Activated T-cell treated with anti-CD3 and anti-CD28 coated beads, Interleukin-2, amount 50 U/mL, for 1 hour (primary cell): ENCODE data around the gene SSC4D.
"Not testable (repeated sequence)": the region's sequence is repeated elsewhere in the genome, so short reads cannot be mapped to it uniquely, and the experiment has no call there.

ENCODE experiments used
- DNase-seq: peaks from one replicate; pipeline ENCODE4 v3.0.0-alpha.2; 2020

Gene SSC4D

DNA sequence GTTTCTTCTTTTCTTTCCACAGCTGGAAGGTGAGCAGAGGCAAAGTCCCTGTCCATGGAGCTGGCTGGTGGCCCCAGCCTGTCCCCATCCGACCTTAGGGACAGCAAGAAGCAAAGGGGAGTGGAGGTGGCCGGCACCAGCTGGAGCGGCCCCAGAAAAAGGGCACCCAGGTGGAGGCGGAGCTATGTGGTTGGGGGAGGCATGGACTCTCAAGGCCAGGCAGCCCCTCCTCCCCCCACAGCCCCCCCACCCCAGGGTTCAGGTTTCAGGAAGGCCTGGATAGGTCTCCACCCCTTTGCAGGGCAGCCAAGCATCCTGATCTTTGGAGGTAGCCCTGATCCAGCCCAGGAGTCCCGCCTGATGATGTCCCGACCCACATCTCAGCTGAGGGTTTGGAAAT, at the start of gene SSC4D:
SSC4D (minus strand) TSS at position 161 of the 400 bp plus-strand sequence. CDS start 5,258 bp downstream, outside the sequence.
- no peak for DNase-seq

DNA sequence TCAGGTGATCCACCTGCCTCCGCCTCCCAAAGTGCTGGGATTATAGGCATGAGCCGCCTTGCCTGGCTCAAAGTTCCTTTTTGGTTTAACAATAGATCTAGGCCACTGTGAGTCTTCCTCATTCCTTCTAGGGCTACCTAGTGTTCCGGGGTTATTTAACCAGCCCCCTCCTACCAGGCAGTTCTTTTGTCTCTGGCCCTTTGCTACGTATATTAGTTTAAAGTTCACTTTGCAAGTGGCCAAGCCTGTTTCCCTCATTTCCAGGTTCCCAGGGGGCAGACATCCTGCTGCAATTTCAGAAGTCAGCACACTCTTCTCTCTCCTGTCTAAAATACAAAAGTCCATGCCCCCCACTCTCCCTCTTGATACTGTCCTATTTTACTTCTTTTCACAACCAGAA, 49.0 kb upstream of the SSC4D start:
- DNase-seq: not testable (repeated sequence)

DNA sequence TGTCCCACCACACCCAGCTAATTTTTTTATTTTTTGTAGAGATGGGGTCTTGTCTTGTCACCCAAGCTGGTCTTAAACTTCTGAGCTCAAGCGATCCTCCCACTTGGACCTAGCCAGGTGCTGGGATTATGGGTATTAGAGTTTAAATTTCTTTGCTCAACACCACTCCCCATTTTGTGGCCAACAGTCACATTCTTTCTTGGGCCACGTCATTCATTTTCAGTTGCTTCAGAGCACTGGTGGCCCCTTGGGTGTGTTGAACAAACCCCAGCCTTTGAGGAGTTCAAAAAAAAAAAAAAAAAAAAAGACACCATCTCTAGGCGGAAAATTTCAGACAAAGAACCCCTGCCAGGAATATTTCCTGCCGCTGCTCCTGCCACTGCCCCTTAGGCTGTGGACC, 47.5 kb upstream of the SSC4D start:
- not testable (repeated sequence) for DNase-seq

DNA sequence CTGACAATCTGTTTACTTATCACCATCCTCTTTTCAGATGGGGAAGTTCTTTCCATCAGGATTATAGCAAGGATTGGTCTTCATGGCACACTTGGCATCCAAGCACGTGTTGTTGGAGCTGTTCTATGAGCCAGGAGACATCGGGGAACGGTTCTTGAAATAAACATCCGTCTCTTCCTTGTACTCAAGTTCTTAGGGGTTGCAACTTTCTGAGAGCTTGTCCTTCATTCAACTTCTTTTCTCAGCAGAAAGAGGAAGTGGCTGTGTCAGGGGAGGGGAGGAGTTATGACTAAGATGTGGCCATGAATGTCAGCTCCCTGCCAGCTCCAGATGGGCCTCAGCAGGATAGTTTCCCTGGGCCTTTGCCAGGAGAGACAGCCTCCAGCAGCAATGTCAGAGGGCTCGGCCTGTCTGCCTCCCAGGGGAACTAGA, 36.1 kb upstream of the SSC4D start:
- not testable (repeated sequence) for DNase-seq

DNA sequence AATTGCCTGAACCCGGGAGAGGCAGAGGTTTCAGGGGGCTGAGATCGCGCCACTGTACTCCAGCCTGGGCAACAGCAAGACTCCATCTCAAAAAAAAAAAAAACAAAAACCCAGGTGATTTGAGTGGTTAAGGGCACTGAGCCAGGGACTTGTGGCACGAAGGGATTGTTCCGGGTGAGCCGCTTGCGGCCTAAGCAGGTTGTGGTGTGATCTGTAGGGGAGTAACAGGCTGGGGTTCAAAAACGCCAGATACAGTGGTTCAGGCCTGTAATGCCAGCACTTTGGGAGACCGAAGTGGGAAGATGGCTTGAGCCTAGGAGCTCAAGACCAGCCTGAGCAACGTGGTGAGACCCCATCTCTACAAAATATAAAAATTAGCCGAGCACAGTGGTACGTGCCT, 34.3 kb upstream of the SSC4D start:
- DNase-seq: peak; percentile 29

DNA sequence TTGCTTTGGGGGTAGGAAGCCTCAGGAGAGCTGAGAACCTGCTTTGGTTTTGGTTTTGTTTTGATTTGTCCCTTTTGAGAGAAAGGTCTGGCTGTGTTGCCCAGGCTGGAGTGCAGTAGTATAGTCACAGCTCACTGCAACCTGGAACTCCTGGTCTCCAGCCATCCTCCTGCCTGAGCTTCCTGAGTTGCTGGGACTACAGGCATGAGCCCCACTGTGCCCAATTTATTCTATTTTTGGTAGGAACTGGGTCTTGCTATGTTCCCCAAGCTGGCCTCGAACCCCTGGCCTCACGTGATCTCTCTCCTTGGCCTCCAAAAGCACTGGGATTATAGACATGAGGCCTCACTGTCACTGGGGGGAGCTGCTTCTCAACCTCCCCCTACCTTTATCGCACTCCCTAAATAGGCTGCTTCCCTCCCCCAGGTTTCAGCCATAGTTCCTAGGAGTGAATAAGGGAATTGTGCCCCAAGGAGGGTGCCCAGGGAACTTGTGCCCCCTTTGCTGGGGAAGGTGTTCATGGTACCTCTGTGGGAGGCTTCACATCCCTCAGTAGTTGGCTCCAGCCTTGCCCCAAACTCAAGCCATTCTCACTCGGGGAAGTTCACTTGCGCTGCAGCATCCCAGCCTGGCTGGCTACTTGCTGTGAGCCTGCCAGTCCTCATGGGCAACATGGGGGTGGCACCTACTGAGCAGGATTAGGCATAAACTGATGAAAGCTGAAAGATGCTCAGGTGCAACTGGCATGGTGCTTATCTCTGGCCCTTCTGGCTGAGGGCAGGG, 33.4 kb upstream of the SSC4D start:
- not testable (repeated sequence) for DNase-seq

DNA sequence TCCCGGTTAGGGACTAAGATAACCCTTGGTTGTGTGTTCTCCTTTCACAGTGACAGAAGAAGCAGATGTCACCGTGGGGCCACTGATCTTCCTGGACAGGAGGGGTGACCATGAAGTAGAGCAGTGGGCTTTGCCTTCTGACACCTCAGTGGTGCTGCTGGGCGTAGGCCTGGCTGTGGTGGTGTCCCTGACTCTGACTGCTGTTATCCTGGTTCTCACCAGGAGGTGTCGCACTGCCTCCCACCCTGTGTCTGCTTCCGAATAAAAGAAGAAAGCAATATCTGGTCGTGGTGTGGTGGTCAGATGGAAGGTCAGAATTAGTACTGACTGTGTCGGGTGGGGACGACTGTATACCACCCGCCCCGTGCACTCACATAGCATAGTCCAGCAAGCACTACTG, 32.3 kb upstream of the SSC4D start:
- DNase-seq: not testable (repeated sequence)

DNA sequence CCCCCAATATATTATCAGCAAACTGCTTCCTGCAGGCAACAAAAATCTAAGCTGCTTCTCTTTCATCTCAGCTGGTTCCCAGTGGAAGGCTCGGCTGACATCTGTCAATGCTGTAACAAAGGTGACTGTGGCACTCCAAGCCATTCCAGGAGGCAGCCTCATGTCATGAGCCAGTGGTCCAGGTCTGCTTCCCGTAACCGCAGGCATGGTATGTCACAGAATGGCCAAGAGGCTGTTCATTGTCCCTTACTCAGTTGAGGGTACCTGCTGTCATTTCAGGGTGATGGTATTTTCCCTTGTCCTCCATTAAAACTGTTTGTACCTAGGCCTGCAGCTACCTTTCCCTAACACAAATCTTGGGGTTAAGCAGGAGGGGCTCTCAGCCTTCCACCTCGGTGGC, 30.9 kb upstream of the SSC4D start:
- not testable (repeated sequence) for DNase-seq

DNA sequence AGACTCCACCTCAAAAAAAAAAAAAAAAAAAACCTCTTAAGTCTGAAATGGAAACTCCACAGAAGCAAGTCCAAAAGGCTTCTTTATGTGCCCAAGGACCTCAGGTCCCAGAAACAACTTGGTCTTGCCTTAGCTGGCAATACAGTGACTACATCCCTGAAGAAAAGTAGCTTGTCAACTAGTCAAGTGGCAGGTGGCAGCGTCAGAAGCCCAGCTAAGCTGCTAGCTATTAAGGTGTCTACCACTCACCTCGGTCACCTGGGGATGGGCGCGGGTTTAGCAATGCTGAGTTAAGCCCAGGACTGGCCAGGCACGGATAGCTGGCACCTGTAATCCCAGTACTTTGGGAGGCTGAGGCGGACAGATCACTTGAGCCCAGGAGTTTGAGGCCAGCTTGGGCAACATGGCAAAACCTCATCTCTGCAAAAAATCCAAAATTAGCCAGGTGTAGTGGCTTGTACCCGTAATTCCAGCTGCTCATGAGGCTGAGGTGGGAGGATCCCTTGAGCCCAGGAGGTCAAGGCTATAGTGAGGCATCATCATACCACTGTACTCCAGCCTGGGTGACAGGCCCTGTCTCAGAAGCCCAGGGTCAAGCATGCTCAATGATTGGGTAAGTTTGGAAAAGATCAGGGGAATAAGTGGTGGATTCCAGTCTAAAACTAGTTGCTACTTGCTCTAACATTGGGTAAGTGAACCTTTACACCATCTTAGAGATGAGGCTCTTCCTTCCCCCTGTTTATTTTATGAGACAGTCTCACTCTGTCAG, 29.8 kb upstream of the SSC4D start:
- not testable (repeated sequence) for DNase-seq

DNA sequence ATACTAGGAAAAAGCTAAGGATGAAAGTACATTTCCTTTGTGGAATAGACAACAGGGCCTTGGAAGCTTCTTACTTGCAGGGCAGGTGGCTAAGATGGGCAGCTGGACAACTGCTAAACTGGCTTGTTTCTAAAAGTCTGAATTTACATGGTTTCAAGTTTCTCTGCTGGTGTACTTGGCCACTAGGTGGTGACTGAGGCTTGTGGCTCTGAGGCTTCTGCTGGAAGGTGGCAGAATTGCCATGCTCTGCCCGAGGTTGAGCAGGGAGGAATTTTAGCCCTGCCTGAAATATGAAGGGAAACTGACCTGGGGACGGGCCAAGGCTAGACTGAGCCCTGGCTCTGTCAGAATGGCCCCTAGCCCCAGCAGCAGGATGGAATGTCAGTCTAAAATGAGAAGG, 28.4 kb upstream of the SSC4D start:
- DNase-seq: peak; percentile 49

DNA sequence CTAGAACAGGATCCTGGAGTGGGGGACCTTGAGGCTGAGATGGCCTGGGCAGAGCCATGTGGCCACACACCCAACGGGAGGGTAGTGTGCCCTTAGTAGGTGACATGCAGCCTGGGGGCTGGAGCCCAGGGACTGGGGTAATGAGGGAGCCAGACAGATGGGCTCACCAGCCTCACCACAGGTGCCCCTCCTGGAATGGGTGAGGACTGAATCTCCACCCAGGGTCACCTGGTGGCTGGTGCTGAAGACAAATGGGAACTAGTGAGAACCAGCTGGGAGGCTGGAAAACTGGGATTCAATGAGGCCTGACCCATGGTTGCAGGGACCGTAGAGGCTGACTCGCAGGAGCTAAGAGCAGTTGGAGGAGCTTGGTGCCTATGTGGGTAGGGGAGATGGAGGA, 21.3 kb upstream of the SSC4D start:
- DNase-seq: no peak

DNA sequence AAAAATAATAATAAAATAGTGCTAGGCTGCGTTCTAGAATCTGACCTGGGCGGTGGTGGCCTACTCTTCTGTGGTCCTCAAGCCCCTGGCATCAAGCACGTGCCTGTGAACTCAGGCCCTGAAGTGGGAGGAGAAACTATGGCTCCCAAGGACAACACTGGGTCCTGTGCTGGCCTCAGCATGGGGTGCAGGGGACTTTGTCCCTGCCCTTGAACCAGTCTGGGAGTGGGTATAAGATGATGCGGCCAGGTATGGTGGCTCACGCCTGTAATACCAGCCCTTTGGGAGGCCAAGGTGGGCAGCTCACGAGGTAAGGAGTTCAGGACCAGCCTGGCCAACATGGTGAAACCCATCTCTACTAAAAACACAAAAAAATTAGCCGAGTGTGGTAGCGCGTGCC, 20.7 kb upstream of the SSC4D start:
- no peak for DNase-seq

DNA sequence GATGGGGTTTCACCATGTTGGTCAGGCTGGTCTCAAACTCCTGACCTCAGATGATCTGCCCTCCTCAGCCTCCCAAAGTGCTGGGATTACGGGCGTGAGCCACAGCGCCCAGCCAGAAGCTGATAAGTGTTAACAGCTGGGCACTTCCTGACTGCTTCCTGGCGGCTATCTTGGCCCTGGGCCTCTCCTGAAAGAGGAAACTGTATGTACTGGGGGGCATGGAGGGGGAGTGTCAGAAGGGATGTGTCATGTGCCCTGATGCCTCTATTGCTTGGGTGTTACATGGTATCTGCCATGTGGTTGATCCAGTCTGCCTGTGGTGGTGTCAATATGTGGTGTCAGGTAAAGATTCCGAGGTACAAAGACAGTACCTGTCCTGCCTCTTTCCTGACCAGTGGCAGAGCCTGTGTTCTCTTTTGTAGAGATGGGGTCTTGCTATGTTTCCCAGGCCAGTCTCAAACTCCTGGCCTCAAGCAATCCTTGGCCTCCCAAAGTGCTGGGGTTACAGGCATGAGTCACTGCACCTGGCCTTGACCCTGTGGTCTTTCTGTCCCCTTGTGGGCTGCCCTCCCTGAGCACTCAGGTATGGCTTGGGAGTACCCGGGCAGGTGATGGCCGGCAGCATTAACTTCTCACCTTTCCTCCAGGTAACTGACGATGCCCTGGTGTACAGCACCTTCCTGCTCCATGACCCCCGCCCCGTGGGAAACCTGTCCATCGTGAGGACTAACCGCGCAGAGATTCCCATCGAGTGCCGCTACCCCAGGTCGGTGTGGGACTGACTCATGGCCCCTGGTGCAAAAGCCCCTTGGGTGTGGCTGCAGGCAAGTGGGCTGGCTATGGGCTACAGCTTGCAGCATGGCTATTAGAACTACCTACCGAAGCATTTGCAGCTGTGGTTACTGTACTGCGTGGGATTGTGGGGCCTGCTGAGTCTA, 19.6 kb upstream of the SSC4D start:
- DNase-seq: no peak

DNA sequence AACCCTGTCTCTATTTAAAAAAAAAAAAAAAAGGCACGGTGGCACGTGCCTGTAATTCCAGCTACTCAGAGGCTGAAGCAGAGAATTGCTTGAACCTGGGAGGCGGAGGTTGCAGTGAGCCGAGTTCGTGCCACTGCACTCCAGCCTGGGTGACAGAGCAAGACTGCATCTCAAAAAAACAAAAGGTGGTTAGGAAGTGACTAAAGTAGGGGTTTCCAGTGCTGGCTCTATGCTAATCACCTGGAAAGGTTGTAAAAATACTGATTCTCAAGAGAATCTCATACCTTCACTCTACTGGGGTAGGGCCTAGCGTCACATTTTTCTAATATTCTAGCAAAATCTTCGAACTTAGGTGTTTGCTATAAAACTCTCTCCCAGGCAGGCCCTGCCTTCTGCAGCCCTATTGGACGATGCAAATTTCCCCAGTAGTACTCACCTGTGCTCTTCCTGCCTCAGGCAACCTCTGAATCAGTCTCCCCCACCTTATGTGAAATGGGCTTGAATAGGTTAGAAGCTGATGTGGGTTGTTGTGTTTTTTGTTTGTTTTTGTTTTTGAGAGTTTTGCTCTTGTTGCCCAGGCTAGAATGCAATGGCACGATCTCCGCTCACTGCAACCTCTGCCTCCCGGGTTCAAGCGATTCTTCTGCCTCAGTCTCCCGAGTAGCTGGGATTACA, 18.8 kb upstream of the SSC4D start:
- DNase-seq: no peak

DNA sequence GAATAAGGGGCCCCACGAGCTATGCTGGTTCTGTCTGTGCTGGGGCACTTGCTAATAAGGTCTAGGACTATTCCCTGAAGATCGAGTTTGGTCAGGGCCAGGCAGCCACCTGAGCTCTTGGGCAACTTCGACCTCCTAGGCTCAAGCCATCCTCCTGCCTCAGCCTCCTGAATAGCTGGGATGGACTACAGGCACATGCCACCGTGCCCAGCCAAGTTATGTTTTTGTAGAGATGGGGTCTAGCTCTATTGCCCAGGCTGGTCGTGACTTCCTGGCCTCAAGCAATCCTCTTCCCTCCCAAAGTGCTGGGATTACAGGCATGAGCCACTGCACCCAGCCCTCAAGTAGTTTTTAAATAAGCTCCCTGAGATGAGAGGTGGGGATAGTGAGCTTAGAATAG, 18.1 kb upstream of the SSC4D start:
- no peak for DNase-seq

DNA sequence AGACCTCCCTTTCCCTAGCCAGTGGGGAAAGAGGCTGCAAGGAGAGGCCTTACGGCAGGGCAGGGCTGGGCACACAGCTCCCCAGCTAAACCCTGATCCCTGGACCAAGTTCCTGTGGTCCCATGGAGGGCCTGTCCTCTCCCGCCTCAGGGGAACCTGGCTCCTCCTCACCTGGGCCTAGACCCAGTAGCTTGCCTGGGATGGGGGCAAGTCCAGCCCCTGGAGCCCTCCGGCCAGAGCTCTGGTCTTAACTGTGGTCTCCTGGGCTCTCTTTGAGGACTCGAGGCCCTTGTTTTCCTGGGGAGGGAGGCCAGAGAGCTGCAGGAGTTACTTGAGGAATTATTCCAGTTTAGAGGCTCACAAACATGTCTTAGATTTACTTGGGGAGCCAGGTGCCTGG, 16.7 kb upstream of the SSC4D start:
- no peak for DNase-seq

DNA sequence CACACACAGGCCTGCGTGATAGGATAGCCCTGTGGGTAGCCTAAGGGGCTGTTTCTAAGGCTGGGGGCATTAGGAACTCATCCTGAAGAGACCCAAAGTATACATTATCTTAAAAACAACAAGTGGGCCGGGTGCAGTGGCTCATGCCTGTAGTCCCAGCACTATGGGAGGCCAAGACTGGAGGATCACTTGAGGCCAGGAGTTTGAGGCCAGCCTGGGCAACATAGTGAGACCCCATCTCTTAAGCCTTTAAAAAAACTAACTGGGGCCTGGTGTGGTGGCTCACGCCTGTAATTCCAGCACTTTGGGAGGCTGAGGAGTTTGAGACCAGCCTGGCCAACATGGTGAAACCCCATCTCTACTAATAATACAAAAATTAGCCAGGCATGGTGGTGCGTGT, 16.1 kb upstream of the SSC4D start:
- not testable (repeated sequence) for DNase-seq

DNA sequence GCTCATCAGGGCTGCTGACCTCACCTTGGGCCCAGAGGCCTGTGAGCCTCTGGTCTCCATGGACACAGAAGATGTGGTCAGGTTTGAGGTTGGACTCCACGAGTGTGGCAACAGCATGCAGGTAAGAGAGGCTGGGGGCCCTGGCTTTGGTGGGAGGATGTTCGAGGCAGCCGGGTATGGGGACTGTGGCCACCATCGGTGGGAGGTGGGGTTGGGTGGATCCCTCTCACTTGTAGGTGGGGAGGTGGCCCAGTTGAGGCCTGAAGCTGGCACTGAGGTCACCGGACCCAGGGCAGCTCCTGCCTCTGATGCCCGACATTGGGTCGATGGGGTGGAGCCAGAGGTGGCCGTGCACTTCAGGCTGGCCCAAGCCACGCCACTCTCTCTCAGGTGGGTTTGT, 15.7 kb upstream of the SSC4D start:
- no peak for DNase-seq

DNA sequence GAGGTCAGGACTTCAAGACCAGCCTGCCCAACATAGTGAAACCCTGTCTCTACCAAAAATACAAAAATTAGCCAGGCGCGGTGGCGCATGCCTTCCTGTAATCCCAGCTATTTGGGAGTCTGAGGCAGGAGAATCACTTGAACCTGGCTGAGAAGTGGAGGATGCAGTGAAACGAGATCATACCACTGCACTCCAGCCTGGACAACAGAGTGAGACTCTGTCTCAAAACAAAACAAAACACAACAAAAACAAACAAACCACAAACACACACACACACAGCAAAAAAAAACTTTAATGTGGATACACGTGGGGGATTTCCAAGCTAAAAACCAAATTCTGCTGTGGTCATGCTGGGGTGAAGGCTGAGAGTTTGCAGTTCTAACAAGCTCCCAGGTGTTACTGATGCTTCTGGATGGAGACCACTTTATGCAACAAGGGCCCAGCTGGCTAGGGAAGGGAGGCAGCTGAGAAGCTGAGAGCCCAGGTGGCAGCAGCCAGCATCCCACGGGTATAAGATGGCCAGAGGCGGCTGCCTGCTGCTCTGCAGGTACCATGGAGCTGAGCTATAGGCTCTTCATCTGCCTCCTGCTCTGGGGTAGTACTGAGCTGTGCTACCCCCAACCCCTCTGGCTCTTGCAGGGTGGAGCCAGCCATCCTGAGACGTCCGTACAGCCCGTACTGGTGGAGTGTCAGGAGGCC, 15.1 kb upstream of the SSC4D start, which contains the start of gene ZP3:
ZP3 (plus strand) TSS at position 538 of the 699 bp plus-strand sequence; CDS start at position 553, 15 bp downstream.
- no peak for DNase-seq

DNA sequence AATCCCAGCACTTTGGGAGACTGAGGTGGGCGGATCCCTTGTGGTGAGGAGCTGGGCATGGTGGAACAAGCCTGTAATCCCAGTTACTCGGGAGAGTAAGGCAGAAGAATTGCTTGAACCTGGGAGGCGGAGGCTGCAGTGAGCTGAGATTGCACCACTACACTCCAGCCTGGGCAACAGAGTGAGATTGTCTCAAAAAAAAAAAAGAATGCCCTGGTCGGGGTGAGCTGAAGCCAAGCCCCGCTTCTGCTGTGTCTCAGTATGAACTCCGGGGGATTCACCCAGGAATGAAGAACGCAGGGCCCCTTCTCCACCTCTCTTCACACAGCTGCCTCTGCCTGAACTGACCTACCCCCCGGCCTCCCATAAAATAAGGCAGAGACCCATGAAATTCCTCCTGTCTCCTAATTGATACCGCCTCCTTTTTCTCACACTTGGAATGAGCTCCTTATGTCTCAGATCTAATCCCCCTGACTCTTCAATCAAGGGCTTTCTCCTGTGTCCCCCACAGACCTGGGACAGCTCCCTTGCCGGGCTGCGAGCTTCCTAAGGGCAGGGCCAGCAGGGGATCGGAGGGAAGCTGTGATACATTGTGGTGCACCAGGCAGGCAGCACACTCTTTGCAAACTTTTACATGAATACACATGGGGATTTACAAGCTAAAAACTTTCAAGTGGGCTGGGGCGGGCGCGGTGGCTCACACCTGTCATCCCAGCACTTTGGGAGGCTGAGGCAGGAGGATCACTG, 14.3 kb upstream of the SSC4D start:
- no peak for DNase-seq

DNA sequence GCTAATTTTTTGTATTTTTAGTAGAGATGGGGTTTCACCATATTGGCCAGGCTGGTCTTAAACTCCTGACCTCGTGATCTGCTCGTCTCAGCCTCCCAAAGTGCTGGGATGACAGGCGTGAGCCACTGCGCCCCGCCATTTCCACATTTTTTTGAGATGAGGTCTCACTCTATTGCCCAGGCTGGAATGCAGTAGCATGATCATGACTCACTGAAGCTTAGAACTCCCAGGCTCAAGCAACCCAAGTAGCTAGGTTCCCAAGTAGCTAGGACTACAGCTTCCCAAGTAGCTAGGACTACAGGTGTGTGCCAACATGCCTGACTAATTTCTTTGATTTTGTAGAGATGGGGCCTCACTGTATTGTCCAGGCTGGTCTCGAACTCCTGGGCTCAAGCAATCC, 11.6 kb upstream of the SSC4D start:
- DNase-seq: not testable (repeated sequence)
